HT1080 (cell line): ENCODE data around the gene HERC3. TPM values are rescaled to one million over a fixed set of nuclear protein-coding genes. Genes with fewer than 3 reads are reported as not detected.
A peak's percentile ranks its signal among the peaks of the same experiment; 100 is the strongest.

Source experiments
- DNase-seq: peaks from one replicate; pipeline ENCODE4 v3.0.0-alpha.2; 2015; ENCODE audit warnings: low read depth
- polyA plus RNA-seq, 2 experiments: library from polyadenylated mRNA; depleted of rRNA; stranded (reverse); fragments of >200 nt; gene quantifications; 2 replicates each; pipeline ENCODE4 v1.2.3, GENCODE V29; 2015
- total RNA-seq: library from RNA; depleted of rRNA; stranded (reverse); fragments of >200 nt; shearing (Covaris generic); gene quantifications from 2 replicates; pipeline ENCODE4 v1.2.3, GENCODE V29; 2014; rRNA removed

HERC3 gene
- total RNA-seq, result 4.6 and 10.3 TPM in 2 replicates
- 8.9 and 11.8 TPM in 2 replicates for polyA plus RNA-seq (2015; cell fraction: cytosol; rRNA removed)
- polyA plus RNA-seq (2015; cell fraction: nucleus; rRNA removed), result 22.2 and 28.7 TPM in 2 replicates

DNA sequence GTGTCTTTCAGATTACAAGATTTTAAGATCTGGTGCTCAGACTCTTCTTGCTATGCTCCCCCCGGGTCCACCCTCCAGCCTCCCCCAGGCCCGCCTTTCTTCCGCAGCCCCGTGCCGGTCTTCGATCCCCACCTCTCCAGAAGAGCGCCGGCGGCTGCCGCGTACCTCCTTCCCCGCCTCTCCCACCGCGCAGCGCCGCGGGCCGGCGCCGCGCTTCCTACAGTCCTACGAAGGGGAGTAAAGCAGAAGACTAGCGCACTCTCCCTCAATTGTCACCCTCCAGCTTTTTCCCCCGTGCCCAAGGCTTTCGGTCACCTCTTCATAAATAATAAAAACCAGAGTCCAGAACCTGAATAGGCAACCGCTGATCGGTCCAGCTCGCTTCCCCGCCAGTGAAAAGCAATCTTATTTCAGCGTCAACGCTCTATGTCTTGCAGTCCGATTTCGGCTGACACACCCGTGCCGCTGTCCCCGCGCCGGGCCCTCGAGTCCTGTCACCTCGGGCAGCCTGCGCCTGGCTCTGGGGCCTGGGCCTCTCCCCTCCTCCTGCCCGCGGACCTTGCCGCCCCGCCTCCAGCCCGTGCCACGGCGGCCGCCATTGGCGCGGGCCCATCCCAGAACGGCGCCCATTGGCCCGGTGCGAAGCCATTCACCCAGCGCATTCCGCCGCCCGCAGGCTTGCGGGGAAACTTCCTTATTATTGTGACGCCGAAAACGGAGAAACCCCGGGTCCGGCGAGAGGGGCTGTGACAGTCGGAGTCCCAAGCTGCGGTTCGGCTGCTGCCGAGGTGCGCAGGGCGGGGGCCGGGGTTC is at the start of gene HERC3:
HERC3 (plus strand) TSS at position 694 of the 813 bp plus-strand sequence. CDS start 13,344 bp downstream, outside the sequence.
- peak; percentile 87 for DNase-seq

DNA sequence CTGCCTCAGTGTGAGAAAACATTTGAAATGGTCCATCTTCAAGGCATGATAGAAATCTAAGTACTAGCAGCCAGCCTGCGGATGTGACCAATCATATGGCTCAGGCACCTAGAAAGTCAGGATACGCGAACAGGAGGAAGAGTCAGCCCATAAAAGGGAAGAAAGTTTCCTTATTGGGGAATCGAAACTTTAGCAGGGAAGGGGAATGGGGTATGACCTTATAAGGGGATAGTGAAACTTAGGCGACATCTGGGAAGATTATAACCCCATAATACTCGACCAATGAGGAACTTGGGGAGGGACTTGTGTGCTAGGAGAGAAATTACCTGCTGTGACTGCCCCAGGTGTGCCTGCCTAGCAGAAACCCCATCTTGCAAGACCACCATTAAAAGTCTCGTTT is 42.5 kb upstream of the HERC3 start:
- DNase-seq, result no peak

DNA sequence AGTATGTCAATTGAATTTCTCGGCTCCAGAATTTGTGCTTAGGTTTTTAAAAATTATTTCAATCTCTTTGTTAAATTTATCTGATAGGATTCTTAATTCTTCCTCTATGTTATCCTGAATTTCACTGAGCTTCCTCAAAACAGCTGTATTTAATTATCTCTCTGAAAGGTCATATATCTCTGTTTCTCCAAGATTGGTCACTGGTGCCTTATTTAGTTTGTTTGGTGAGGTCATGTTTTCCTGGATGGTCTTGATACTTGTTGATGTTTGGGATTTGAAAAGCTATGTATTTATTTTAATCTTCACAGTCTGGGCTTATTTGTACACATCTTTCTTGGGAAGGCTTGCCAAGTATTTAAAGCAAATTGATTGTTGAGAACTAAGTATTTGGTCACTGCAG is 24.7 kb upstream of the HERC3 start:
- no peak for DNase-seq

DNA sequence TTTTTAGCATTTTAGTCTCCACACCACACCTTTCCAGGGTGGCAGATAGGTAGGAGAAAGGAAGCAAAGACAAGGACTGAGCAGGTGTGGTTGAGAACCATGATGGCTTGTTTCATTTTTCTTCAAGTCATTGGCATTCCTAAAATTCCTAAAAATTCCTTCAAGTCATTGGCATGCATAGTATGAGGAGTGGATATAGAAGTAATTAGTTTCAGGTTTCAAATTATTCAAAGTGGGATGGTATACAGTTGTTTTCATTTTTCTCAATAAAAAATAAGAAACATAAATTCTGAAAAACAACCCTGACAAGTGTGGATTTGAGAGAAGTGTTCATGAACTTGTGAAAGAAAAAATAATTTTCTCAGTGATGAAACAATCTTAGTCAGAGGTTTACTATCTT is 22.3 kb upstream of the HERC3 start:
- DNase-seq, result no peak

DNA sequence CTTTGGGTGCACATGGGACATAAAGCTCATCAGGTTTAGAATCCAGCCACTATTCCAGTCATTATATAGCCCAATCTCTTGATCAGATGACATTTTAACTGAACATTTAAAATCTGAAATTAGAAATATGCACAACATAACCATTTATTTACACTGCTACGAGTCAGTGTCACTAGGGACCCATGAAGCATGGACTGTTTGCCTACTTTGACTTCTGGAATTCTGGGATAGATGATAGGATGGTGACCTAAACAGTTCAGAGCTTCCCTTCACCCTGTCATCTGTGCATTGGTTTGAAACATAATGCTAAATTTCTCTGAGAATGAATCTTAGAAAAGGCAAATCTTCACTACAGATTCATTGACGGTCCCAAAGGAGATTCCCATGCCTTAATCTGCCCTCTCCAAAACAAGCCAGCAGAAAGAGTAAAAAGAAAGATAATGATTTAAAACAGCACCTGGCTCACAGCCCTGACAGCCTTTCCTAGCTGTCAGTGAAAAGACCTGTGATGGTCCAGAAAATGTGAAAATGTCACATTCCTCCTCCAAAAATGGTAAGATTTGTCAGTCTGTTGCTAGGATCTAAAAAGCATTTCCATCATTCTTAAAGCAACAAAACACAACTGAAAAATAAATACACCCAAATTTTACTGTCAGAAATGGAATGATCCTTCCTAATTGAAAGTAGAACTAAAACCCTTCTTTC is 18.9 kb upstream of the HERC3 start:
- DNase-seq, result no peak

DNA sequence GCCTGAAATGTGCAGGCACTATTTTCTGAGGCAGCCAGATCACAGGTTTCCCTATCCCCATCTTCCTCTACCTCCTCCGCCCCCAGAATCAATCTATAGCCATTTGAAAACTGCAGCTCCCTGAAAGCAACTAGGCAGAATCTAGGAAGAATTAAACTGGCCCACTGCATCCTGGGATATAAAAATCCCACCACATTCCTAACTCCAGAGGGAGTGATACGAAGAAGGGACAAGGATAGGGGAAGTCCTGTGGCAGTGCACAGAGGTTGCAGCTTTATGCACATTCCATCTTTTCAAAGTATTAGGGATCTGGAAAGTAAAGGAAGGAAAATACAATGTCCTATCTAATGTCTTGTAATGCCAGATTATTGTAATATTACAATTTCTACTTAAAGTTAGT is 18.3 kb upstream of the HERC3 start:
- DNase-seq, result peak; percentile 44

DNA sequence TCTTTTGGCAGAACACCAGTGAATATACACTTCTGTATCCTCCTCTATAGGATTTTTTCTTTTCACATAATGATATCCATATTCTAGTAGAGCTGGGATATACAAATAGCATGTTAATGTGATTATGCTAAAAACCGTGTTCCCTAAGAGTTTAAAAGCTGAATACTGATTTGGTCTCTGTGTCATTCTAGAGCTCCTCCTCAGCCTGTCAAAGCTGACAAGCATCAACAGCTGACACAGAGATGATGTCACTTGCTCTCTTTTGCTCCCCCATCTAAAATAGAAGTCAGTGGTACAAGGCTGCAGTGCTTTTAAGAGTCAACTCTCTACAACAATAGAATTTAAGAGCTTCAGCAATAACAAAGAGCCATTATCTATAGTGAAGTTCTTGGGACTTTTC is 17.1 kb upstream of the HERC3 start:
- no peak for DNase-seq

DNA sequence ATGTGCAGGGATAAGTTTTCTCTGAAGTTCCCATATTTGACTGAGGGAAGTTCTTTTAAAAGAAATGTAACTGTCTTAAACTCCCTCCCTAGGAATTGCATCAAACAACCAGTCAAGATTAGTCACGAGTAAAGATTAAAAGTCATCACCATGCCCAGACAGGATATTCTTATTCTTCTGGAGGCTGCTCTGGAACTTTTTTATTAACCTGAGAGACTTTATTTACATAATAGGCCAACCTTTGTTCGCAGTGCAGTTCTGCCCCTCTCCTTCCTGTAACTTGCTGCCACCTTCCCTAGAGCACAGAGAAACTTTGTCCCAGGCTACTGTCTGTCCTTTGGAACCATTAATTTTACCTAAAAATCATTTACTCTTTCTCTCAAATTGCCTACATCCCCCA is 9.8 kb upstream of the HERC3 start:
- no peak for DNase-seq

DNA sequence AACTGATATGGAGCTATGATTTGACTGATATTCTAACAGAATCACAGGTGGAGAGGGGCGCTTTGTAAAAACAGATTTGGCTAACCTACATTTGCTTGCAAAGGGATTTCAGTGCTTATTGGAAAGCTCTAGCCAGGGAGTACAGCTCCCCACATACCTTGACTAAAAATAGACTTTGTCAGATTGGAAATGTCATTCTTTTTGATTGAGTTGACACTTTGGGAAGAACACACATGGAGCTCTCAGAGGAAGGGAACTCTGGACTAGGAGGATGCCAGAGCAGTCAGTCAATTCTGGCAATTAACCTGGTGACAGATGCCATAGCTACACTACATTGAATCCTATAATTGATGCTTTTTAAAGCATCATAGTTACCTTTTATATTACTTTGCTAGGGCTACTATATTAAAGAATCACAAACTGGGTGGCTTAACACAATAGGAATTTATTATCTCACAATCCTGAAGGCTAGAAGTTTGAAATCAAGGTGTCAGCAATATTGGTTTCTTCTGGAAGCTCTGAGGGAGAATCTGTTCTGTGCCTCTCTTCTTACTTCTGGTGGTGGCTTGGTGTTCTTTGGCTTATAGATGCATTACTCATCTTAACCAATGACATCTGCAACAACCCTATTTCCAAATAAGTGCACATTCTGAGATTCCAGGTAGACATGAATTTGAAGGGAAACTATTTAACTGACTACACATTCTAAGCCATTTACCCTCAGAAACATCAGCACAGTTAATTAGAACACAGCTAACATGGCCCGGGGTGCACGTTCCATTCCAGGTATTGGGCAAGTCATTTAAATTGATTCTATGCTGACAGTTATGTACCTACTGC is 8.4 kb upstream of the HERC3 start:
- DNase-seq, result no peak

DNA sequence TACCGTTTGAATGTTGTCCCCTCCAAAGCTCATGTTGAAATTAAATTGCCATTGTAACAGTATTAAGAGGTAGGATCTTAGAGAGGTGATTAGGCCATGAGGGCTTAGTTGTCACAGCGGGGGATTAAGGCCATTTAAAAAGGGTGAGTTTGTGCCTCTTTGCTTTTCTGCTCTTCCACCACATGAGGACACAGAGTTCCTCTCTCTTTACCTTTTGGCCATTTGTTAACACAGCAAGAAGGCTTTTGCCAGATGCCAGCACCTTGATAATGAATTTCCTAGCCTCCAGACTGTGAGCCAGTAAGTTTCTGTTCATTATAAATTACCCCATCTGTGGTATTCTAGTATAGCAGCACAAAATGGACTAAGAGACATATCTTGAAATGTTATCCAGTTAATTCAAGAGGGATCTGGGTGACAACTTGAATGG is 7.8 kb upstream of the HERC3 start:
- no peak for DNase-seq

DNA sequence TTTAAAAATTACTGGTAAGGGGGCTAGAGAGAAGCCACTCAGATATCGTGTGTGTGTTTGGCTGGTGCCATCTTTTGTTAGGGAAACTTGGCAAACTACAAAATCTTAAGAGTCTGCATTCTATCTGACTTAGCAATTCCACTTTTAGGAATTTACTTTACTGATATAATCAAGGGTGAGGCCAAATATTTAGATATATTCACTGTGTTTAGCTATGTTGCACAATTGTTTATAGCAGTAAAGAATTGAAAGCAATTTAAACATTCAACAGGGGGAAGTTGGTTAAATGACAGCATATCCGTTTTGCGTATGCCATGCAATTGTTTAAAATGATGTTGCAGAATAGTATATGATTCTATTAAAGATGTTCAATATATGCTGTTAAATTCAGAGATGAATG is 6.4 kb upstream of the HERC3 start:
- DNase-seq, result no peak

DNA sequence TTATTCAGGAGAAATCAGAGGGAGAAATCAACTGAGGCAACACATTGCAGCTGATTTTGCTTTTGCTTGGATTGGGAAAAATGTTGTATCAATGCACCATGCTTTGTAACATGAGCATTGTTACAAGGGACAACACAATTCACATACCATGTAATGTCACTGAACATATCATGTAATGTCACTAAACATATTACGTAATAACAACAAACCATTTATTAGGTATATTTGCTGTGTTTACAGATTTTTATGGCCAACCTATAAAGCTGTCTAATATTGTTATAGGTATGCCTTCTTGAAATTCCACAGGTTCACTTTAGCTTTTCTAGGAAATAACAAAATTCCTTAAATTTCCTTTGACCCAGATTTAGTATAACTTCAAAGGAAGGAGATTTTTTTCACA is 5.0 kb upstream of the HERC3 start:
- DNase-seq, result no peak

DNA sequence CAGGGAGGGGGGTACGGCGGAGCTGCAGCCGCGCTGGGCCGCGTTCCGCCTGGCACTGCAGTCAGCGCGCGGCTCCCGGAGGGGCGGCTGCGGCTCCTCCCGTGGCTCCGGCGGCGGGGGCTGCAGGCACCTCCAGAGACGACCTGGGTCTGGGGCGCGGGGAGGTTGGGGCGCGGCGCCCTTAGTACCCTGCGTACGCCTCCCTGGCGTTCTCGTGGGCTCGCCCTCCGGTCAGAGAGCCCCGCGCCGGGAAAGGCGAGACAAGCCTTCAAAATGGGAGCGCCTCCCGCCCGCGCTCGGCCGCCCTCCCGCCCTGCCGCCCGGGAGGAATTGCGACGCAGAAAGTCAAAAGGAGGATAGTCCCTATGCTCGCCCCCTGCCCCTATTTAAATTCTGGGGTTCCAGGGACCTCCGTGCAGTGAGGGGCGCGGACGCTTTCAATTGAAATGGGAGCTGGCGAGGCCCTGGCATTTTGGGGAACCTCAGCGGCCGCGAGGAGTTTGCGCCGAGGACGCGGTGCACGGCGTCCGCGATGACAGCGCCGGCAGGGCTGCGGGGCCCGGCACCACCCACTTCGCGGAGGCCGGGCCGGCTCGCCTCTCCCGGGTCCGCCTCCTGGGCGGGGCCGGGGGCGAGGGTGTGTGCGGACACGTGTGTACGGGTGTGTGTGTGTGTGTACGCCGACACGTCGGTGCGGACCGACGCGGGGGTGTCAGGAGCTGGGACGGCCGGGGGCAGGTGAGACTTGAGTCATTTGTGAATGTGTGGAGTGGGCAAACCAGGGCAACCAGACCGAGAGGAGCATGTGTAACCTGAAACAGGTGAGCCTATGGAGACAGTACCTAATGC is 544 bp downstream of the HERC3 start:
- peak; percentile 71 for DNase-seq

DNA sequence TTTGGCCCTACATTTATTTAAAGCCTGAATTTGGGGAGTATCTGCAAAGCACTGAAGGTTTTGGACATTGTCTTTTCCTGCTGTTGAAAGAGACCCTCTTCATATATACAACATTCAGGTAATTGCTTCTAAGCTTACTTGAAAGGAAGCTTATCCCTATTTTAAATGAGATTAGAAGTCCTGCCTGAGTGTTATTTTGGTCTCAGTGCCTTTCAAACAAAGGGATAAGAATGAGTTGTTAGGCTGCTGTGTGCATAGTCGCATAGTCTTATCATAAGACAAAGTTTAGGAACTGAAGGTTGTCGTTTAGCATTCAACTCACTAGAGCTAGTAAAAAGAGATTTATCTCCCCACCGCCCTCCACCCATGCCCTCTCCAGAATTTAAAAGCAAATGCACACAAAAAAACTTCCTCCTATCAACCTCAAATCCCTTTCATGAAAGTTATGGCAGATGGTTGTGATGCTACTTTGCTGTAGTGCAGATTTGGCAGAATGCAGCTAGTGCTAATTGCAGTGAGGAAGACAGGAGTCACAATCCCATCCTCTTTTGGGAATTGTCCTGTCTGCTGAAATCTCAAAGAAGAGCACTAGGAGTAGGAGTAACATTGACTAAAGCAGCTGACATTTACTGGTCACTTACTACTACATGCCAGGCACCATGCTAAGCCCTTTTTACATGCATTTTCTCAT is 5.8 kb downstream of the HERC3 start:
- DNase-seq, result no peak

DNA sequence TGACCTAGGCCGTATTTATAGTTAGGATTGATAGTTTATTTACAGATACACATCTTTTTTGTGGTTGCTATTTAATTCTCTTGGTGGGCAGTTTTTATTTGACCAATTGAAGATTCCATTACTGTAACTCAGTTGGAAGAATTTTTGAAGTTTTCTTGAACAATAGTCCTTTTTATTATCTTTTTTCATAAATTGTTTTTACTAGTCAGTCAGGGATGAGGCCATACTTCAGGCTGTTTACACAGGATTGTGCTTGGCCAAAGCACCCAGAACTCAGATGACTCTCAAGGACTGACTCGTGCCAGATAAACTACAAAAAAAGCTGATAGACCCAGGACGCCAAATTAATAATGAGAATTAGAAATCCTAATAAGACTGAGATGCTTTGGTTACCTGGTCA is 7.0 kb downstream of the HERC3 start:
- peak; percentile 52 for DNase-seq

DNA sequence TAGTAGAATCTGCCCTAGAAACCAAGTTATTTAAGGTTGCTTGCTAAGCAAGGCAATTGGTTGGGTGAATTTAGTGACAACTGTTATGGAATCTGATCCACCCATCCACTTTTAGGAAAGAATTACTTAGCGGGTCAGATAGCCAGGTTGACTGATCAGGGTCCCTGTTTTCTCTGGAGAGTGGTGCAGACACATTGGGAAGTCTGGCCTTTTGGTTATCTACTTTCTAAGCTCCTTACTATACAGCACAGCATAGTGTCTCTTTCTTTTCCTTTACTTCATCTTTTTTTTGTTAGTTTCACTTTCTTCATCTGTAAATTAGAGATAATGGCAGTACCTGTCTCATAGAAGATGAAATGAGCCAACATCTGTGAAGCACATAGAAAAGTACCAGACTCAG is 7.4 kb downstream of the HERC3 start:
- no peak for DNase-seq

DNA sequence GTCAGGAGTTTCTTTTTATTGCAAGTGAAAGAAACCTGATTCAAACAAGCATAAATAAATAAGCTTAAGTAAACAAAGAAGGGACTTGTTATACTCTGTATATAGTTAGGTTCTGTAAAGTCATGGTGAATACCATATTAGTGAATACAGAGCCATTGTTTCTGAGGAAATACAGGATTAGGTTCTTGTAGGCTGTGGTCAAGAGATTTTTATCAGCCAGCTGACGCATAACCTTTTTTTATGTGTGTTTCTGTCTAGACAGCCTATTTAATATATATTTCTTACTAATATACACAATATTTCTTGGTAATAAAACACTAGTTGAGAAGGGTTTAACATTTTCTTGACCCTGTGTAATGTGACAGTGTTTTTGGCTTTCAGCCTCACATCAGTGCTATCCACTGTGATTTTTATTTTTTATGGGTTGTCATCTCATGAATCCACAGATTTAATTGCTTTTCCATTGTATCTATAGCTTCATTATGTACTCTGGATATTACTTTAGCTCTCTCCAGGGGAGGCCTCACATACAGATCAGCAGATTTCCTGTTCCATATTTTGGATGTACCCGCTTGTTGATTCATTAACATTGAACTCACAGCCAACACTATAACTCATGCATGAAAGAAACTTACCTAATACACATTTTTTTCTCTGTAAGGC is 8.0 kb downstream of the HERC3 start:
- DNase-seq, result peak; percentile 79

DNA sequence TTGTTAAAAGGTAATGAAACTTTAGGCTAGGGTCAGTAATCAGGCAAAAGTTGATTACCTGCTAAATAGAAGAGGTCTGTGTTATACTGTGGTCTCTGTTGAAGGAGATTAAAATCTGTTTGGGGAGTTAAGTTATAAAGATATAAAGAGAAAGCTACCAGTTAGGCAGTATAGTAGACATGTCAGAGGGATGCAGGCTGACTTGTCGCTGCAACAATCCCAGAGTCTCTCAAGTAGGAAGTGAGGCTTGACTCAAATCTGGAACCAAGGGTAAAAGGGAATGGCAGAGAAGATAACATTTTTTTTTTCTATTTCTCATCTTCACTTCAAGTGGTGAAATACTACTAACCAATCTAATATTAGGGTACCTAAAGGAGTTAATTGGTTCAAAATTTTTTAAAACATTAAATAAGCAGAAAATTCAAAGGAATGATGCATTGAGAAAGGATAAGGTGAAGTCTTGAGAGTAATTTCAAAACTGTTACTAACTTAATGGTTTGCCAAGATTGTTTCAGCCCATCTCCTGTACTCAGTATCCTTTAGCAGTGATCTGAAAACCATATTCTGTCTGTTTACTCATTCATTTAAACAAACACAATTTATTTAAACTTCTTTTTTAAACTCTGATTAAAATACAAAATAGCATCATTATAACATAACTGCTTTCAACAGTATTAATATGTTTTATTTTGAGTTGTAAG is 12.8 kb downstream of the HERC3 start:
- no peak for DNase-seq

DNA sequence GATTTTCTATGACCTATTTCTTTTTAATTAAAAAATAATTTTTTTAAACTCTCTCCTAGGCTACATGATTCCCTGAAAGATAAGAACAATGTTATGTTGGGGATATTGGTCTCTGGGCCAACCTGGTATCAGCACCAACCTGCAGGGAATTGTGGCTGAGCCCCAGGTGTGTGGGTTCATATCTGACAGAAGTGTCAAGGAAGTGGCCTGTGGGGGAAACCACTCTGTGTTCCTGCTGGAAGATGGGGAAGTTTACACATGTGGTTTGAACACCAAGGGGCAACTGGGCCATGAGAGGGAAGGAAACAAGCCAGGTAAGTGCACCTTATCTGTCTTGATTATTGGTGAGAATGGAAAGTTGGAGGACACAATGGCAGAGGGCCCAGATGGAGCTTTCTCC is 13.5 kb downstream of the HERC3 start:
- no peak for DNase-seq
